RWPE2 (cell line): Measurements from ENCODE around the gene INF2.

Experiments
- ATAC-seq: fragments of 200-7000 bp; cut with Tn5 transposase; 3 replicates; pipeline ENCODE4 v1.9.1; 2021; ENCODE audit warnings: low read depth
- DNase-seq: peaks from one replicate; pipeline ENCODE4 v3.0.0-alpha.2; 2020; ENCODE audit warnings: low spot score
- H3K27ac ChIP-seq: fragments of 450-650 bp; 2 replicates; pipeline ENCODE4 v1.5.1; 2017; ENCODE audit warnings: mild to moderate bottlenecking; ENCODE audit not compliant: poor library complexity, severe bottlenecking
- H3K27me3 ChIP-seq: fragments of 250-450 bp; sonication (Bioruptor Pico); 2 replicates; pipeline ENCODE4 v1.5.1; 2021; ENCODE audit warnings: mild to moderate bottlenecking, moderate library complexity; ENCODE audit not compliant: insufficient read depth, poor library complexity, severe bottlenecking
- H3K36me3 ChIP-seq: fragments of 250-450 bp; sonication (Bioruptor Pico); 2 replicates; pipeline ENCODE4 v1.5.1; 2020; ENCODE audit warnings: low read depth, mild to moderate bottlenecking, moderate library complexity
- H3K4me1 ChIP-seq: fragments of 250-450 bp; sonication (Bioruptor Pico); 2 replicates; pipeline ENCODE4 v1.5.1; 2021; ENCODE audit warnings: mild to moderate bottlenecking, moderate library complexity; ENCODE audit not compliant: insufficient read depth, poor library complexity, severe bottlenecking
- H3K4me3 ChIP-seq: fragments of 250-450 bp; sonication (Bioruptor Pico); 2 replicates; pipeline ENCODE4 v1.5.1; 2021; ENCODE audit warnings: mild to moderate bottlenecking, moderate library complexity; ENCODE audit not compliant: severe bottlenecking
- H3K9me3 ChIP-seq: fragments of 250-450 bp; sonication (Bioruptor Pico); 2 replicates; pipeline ENCODE4 v1.5.1; 2021; ENCODE audit warnings: mild to moderate bottlenecking, moderate library complexity; ENCODE audit not compliant: severe bottlenecking
- TF ChIP-seq, protein P1 (sequence below): fragments of 450-650 bp; IDR thresholded peaks from one replicate; pipeline ENCODE4 v1.5.1; 2017; ENCODE audit warnings: mild to moderate bottlenecking, moderate library complexity; ENCODE audit not compliant: poor library complexity, severe bottlenecking

The INF2 gene

DNA sequence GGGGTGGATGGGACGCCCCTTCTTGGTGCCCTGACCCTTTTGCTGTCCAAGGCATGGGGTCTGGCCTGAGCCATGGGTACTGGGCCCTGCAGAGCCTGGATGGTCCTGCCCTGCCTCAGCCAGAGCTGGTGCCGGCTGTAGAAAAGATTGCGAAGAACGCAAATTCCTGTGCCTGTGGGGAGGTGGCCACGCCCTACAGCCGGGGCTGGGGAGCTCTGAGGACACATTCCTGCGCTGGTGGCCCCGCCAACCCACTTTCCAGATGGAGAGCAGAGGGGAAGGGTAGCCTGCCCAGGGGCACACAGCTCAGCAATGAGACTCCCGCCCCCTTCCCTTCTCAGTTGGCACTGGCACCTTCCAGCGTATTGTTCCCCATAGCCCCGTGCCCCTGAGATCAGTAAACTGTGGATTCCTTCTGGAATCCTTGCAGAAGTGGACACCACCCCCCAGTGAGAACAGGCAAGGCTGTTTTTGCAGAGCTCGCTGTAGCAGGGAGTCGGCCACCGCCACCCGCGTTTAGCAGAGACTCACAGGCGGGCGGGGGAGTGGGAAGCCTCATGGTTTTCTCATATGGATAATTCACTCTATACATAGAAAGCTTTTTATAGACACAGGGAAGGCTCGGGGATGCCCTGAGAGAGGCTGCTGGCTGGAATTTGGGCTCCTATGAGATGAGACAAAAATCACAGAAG, 8.6 kb downstream of the INF2 start:
- Histone ChIP-seq H3K27ac (peak overlapping the region; percentile 65), H3K27me3 (no peaks in the 10 kb centered on the region), H3K9me3 (no peaks in the 10 kb centered on the region), H3K36me3 (peaks cover 85% of the 10 kb centered on the region), H3K4me1 (peaks cover 18% of the 10 kb centered on the region), H3K4me3 (no peak overlapping the region)
- no peak for ATAC-seq
- TF ChIP-seq, protein P1, sequence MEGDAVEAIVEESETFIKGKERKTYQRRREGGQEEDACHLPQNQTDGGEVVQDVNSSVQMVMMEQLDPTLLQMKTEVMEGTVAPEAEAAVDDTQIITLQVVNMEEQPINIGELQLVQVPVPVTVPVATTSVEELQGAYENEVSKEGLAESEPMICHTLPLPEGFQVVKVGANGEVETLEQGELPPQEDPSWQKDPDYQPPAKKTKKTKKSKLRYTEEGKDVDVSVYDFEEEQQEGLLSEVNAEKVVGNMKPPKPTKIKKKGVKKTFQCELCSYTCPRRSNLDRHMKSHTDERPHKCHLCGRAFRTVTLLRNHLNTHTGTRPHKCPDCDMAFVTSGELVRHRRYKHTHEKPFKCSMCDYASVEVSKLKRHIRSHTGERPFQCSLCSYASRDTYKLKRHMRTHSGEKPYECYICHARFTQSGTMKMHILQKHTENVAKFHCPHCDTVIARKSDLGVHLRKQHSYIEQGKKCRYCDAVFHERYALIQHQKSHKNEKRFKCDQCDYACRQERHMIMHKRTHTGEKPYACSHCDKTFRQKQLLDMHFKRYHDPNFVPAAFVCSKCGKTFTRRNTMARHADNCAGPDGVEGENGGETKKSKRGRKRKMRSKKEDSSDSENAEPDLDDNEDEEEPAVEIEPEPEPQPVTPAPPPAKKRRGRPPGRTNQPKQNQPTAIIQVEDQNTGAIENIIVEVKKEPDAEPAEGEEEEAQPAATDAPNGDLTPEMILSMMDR, result no peak
- no peak for DNase-seq

GRCh38 chr14:104698688-104699425, 9.4 kb downstream of the INF2 start:
- no peak for DNase-seq
- Histone ChIP-seq H3K27ac (no peak overlapping the region), H3K27me3 (no peaks in the 10 kb centered on the region), H3K4me1 (peaks cover 17% of the 10 kb centered on the region), H3K4me3 (no peak overlapping the region), H3K9me3 (no peaks in the 10 kb centered on the region), H3K36me3 (peaks cover 90% of the 10 kb centered on the region)
- ATAC-seq, result no peak
- TF ChIP-seq, protein P1, result no peak

- no peaks in the 10 kb centered on the region for H3K27me3 ChIP-seq
- no peak overlapping the region for H3K27ac ChIP-seq
- no peak for DNase-seq
- TF ChIP-seq, protein P1, result no peak
- H3K36me3 ChIP-seq, result peaks cover 90% of the 10 kb centered on the region
- no peak for ATAC-seq
- H3K4me1 ChIP-seq, result peaks cover 12% of the 10 kb centered on the region
- H3K4me3 ChIP-seq, result no peak overlapping the region
- no peaks in the 10 kb centered on the region for H3K9me3 ChIP-seq
Measured at GRCh38 chr14:104699426-104699748, 10.0 kb downstream of the INF2 start.

- no peak overlapping the region for H3K4me3 ChIP-seq
- no peaks in the 10 kb centered on the region for H3K9me3 ChIP-seq
- H3K27me3 ChIP-seq, result no peaks in the 10 kb centered on the region
- TF ChIP-seq, protein P1, result no peak
- peaks cover 3% of the 10 kb centered on the region for H3K4me1 ChIP-seq
- DNase-seq (no peak), ATAC-seq (peak; percentile 7; the same call in 2 of the 3 replicates)
- H3K27ac ChIP-seq, result no peak overlapping the region
- H3K36me3 ChIP-seq, result peaks cover 93% of the 10 kb centered on the region
Measured at GRCh38 chr14:104700225-104700651, 10.8 kb downstream of the INF2 start.
